Mucosa of rectum (tissue), 2 donors: Measurements from ENCODE around the gene SST.
"Not testable (repeated sequence)": the region's sequence is repeated elsewhere in the genome, so short reads cannot be mapped to it uniquely, and the experiment has no call there.

ENCODE experiments used
- H3K27ac ChIP-seq, 2 donors: one replicate each; pipeline ENCODE4 v1.7.0; 2013; ENCODE audit warnings: inconsistent platforms in 2 of 2, low read depth in 2 of 2, low read length in 2 of 2
- H3K27me3 ChIP-seq, 2 donors: one replicate each; pipeline ENCODE4 v1.7.0; 2013; ENCODE audit warnings: low read length in 2 of 2; ENCODE audit not compliant: control insufficient read depth in 2 of 2, insufficient read depth in 2 of 2
- H3K36me3 ChIP-seq, 2 donors: one replicate each; pipeline ENCODE4 v1.7.0; 2013; ENCODE audit warnings: low read length in 2 of 2; ENCODE audit not compliant: control insufficient read depth in 2 of 2, insufficient read depth in 2 of 2
- H3K4me1 ChIP-seq, 2 donors: one replicate each; pipeline ENCODE4 v1.7.0; 2013; ENCODE audit warnings: low read length in 2 of 2, mild to moderate bottlenecking in 1 of 2; ENCODE audit not compliant: control insufficient read depth in 2 of 2, insufficient read depth in 2 of 2
- H3K4me3 ChIP-seq, 2 donors: one replicate each; pipeline ENCODE4 v1.7.0; 2013; ENCODE audit warnings: low read length in 2 of 2
- H3K9ac ChIP-seq, 2 donors: one replicate each; pipeline ENCODE4 v1.7.0; 2013; ENCODE audit warnings: low read length in 2 of 2, low read depth in 1 of 2, mild to moderate bottlenecking in 1 of 2
- H3K9me3 ChIP-seq, 2 donors: one replicate each; pipeline ENCODE4 v1.7.0; 2013; ENCODE audit warnings: low read length in 2 of 2; ENCODE audit not compliant: control insufficient read depth in 2 of 2
- donor health status: healthy.
- donor health status: Normal muscosa, but diverticular disease.

The SST gene

DNA sequence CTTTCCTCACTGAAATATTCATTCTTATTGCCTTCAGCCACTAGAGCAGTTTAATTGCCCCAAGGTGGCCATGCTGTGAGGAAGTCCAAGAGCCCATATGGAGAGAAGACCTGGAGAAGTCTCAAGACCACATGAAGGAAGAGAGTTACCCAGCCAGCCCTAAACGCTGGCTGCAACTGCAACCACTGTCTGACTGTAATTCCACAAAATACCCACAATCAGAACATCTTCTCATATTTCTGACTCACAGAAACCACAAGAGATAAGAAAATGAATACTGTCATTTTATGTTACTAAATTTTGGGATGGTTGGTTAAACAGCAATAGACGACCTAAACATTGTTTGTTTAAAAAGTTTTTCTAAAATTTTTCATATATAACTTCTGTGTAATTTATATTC, 14.7 kb upstream of the SST start:
- Histone ChIP-seq H3K9ac (no peak overlapping the region), H3K4me1 (no peaks in the 10 kb centered on the region), H3K4me3 (no peak overlapping the region)

DNA sequence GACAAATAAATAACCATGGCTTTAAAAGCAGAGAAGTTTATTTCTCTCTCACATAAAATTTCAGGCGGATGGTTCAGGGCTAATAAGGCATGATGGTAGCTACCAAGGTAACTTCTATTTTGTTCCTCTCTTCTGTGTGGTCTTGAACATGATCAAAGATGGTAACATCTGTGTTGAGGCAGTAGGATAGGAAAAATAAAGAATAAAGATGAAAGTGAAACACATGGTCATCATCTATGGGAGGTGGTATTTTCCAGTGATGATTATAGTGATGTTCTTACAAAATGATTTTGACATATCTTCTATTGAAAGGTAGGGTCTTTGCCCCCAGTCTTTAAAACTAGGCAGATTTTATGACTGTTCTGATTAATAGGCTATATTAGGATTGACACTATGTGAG, 14.2 kb upstream of the SST start:
- H3K36me3 ChIP-seq = no peaks in the 10 kb centered on the region
- no peak overlapping the region for H3K4me3 ChIP-seq
- H3K9me3 ChIP-seq = peaks cover 0 to 4% of the 10 kb centered on the region in 2 donors
- no peaks in the 10 kb centered on the region for H3K4me1 ChIP-seq
- no peaks in the 10 kb centered on the region for H3K27me3 ChIP-seq
- H3K9ac ChIP-seq = no peak overlapping the region
- no peak overlapping the region for H3K27ac ChIP-seq

More for the DNA sequence above, 14.7 kb upstream of the SST start:
- Histone ChIP-seq H3K27me3 (peaks cover 0 to 1% of the 10 kb centered on the region in 2 donors), H3K36me3 (no peaks in the 10 kb centered on the region), H3K27ac (no peak overlapping the region), H3K9me3 (peaks cover 0 to 4% of the 10 kb centered on the region in 2 donors)

DNA sequence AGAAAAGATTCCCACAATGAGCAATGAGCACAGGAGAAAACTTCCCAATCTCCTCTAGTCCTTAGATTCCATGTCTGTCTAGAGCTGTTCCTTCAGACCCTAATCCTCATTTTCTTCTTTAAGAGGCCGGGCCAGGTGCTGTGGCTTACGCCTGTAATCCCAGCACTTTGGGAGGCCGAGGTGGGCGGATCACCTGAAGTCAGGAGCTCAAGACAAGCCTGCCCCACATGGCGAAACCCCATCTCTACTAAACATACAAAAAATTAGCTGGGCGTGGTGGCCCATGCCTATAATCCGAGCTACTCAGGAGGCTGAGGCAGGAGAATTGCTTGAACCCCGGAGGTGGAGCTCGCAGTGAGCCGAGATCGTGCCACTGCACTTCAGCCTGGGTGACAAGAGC, 11.6 kb upstream of the SST start:
- not testable (repeated sequence) for H3K9ac ChIP-seq, H3K4me3 ChIP-seq, H3K4me1 ChIP-seq, H3K36me3 ChIP-seq, H3K9me3 ChIP-seq, H3K27ac ChIP-seq, H3K27me3 ChIP-seq

DNA sequence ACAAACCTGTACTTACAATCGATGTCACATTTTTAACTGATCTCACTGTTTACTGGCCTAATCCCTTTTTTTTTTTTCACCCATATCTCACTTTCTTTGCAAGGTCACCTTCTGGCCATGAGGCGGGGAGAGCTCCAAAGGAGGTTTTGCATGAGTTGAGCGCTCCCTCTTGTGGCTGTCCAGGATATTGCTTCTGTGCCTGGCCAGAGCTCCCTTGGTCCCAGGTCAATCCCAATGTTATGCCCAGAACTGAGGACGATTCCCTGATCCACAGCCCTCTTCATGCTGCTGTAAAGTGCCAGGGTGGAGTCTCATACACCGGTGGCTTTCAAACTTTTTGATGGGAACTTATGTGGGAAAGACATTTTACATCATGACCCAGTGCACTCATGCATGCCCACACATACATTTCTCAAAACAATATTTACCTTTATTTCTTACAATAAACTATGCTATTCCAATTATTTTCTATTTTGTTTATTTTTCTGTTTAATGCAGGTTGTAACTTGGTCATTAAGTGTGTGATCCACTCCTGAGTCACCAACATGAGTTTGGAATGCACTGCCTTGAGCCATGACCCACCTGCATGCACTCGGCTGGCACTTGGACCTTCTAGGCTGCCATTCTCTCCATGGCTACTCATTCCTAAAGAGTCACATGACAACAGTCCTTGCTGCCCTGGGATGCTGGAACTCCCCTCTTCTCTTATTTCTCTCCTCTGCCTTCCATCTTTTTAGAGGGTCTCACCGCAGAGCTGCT, 9.6 kb upstream of the SST start:
- no peak overlapping the region for H3K4me3 ChIP-seq

DNA sequence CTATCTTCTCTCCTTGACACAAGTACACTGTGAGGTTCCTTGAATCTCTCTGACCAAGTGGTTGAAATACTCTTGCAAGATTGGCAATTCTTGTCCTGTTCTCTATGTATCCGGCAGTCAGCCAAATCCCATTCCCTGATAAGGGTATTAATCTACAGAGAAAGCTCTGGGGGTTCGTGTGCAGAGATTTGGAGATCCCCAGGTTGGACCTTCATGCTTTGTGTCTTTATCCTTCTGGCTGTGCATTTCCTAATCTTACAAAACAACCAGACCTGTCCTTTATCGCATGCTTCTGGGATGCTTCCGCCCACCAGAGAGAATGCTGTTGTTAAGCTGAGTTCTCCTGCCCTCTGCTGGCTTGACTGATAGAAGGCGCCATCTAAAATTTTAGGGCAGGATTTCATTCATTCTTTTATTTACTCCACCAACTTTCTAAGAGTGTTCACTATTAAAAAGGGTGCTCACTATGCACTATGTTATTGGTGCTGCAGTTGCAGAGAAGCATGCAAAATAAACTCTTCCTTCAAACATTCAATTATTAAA, 8.6 kb upstream of the SST start:
- Histone ChIP-seq H3K36me3 (no peaks in the 10 kb centered on the region), H3K4me3 (no peak overlapping the region), H3K9me3 (no peaks in the 10 kb centered on the region), H3K27ac (no peak overlapping the region), H3K4me1 (no peaks in the 10 kb centered on the region), H3K9ac (no peak overlapping the region), H3K27me3 (peaks cover 0 to 3% of the 10 kb centered on the region in 2 donors)

More for the DNA sequence above, 9.6 kb upstream of the SST start:
- Histone ChIP-seq H3K27ac (no peak overlapping the region), H3K36me3 (no peaks in the 10 kb centered on the region), H3K9ac (no peak overlapping the region), H3K4me1 (no peaks in the 10 kb centered on the region), H3K27me3 (peaks cover 0 to 3% of the 10 kb centered on the region in 2 donors), H3K9me3 (peaks cover 0 to 2% of the 10 kb centered on the region in 2 donors)

DNA sequence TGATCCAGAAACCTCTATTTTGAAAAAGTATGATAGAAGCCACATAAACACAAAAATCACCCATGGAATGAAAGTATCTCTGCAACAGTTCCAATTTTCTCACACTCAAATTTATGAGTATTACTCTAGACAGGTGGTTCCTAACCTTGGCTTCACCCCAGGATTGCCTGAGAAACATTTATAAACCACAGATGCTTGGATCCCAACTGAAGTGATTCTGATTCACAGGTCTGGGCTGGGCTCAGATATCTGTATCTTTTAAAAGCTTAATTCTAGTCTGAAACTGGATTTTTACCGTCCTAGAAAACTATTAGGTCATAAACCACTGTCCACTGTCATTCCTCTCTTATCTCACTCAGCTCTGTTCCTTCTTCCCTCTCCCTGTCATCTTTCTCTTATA, 7.4 kb upstream of the SST start:
- no peaks in the 10 kb centered on the region for H3K9me3 ChIP-seq
- H3K4me3 ChIP-seq = no peak overlapping the region
- H3K27ac ChIP-seq = no peak overlapping the region
- H3K27me3 ChIP-seq = peaks cover 3 to 4% of the 10 kb centered on the region in 2 donors
- H3K9ac ChIP-seq = no peak overlapping the region
- no peaks in the 10 kb centered on the region for H3K36me3 ChIP-seq
- no peaks in the 10 kb centered on the region for H3K4me1 ChIP-seq

DNA sequence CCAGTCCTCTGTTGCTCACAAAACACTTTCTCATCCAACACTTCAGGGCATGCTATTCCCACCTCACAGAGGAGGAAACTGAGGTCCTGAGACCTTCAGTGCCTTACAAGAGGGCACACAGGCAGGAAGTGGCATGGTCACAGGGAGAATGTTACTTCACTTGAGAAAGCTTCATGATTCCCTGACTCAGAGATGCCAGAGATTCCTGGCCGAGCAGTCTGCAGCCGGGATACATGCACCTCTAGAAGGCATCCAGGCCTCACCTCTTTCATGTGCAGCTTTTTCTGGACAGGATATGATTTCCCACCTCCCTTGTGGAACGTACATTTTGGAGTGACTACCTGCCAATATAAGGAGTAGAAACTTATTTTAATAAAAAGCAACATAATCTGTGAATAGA, 2.8 kb upstream of the SST start:
- Histone ChIP-seq H3K9me3 (no peaks in the 10 kb centered on the region), H3K27ac (no peak overlapping the region), H3K4me3 (no peak overlapping the region), H3K4me1 (no peaks in the 10 kb centered on the region), H3K36me3 (no peaks in the 10 kb centered on the region), H3K9ac (no peak overlapping the region), H3K27me3 (peaks cover 18 to 21% of the 10 kb centered on the region in 2 donors)

DNA sequence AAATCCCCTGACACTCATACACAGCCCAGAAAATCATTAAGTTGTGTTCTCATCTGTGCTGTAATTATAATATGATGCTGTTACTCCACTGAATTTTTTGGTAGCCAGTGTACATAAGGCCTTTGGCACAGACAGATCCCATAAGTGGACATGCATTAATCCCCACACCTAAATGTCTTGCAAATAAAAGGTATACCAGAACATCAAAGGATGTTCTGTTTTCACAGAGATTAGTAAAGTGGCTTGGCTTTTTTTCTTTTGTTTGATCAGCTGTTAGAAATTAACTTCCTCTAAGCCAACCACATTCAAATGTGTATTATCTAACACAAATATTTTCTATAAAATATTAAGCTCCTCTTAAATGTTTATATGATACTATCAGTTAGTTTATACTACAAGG, 2.7 kb downstream of the SST start:
- Histone ChIP-seq H3K36me3 (no peaks in the 10 kb centered on the region), H3K9me3 (no peaks in the 10 kb centered on the region), H3K4me3 (no peak overlapping the region), H3K9ac (no peak overlapping the region), H3K27ac (no peak overlapping the region), H3K4me1 (no peaks in the 10 kb centered on the region), H3K27me3 (peaks cover 15 to 16% of the 10 kb centered on the region in 2 donors)

DNA sequence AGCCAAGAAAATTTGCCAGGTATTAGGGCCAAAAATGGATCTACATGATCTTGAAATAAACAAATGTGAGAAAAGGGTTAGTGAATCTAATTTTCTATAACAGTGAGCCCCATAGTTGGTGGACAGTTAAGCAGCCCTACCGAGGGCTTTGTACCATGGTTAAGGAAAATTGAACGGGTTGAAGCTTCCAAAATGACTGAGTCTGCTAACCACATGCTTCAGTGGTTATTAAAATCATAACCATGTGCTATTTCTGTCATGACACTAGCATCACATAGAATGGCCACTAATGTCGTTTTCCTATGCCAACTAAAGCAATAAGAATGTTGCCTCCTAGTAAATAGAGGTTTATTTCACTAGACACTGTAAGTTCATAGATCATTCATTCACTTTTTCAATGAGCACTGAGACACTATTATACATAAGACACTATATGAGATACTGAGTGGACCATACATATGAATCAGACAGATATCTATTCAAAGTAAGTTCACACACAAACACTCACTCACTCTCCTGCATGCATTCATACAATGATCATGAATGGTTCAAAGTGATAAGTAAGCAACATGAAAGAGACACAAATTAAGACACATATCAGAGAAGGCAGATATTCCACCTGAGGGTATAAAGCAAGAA, 4.3 kb downstream of the SST start:
- Histone ChIP-seq H3K9ac (no peak overlapping the region), H3K9me3 (no peaks in the 10 kb centered on the region), H3K36me3 (no peaks in the 10 kb centered on the region), H3K4me1 (no peaks in the 10 kb centered on the region), H3K27ac (no peak overlapping the region), H3K27me3 (peaks cover 10 to 14% of the 10 kb centered on the region in 2 donors), H3K4me3 (no peak overlapping the region)

DNA sequence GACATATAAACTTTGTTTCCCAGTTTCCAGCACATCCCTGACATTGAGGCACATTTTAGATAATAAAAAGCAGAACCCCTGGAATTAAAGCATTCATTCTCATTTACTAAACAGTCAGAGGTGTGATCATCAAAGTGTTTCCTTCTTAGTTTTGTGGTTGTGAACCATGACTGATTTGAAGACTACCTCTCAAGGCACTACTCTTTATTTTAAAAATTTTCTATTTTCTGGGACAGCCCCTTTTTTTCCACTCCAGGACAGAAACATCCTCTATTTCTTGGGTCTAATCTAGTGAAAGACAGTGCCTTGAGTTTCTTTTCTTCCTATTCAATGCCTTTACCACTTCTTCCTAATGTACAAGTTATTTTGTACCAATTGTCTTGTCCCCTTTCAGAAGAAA, 5.2 kb downstream of the SST start:
- H3K27me3 ChIP-seq = peaks cover 5 to 7% of the 10 kb centered on the region in 2 donors
- no peak overlapping the region for H3K4me3 ChIP-seq
- no peaks in the 10 kb centered on the region for H3K9me3 ChIP-seq
- H3K36me3 ChIP-seq = no peaks in the 10 kb centered on the region
- H3K9ac ChIP-seq = no peak overlapping the region
- no peak overlapping the region for H3K27ac ChIP-seq
- no peaks in the 10 kb centered on the region for H3K4me1 ChIP-seq
